Glutamatergic neuron (in vitro differentiated cells): ENCODE data around the gene MAMDC2. TPM values are rescaled to one million over a fixed set of nuclear protein-coding genes. Genes with fewer than 3 reads are reported as not detected.
"Not testable (repeated sequence)": the region's sequence is repeated elsewhere in the genome, so short reads cannot be mapped to it uniquely, and the experiment has no call there.

ENCODE experiments used
- DNase-seq: peaks from one replicate; pipeline ENCODE4 v3.0.0; 2022
- H3K27ac Mint-ChIP-seq: one replicate; pipeline ENCODE4 v1.8.0; 2020; ENCODE audit warnings: mild to moderate bottlenecking, mixed read lengths, inconsistent platforms; ENCODE audit not compliant: unreplicated experiment
- H3K27me3 Mint-ChIP-seq: one replicate; pipeline ENCODE4 v1.8.0; 2020; ENCODE audit warnings: mild to moderate bottlenecking, moderate library complexity, mixed read lengths, inconsistent platforms; ENCODE audit not compliant: unreplicated experiment
- H3K36me3 Mint-ChIP-seq: one replicate; pipeline ENCODE4 v1.8.0; 2020; ENCODE audit warnings: mild to moderate bottlenecking, mixed read lengths, inconsistent platforms; ENCODE audit not compliant: unreplicated experiment
- H3K4me1 Mint-ChIP-seq: one replicate; pipeline ENCODE4 v1.8.0; 2020; ENCODE audit warnings: mild to moderate bottlenecking, low read depth, mixed read lengths, inconsistent platforms; ENCODE audit not compliant: unreplicated experiment
- H3K4me3 Mint-ChIP-seq: one replicate; pipeline ENCODE4 v1.8.0; 2020; ENCODE audit warnings: mild to moderate bottlenecking, mixed read lengths, inconsistent platforms; ENCODE audit not compliant: unreplicated experiment
- H3K9me3 Mint-ChIP-seq: one replicate; pipeline ENCODE4 v1.8.0; 2020; ENCODE audit warnings: mild to moderate bottlenecking, moderate library complexity, mixed read lengths, inconsistent platforms; ENCODE audit not compliant: unreplicated experiment
- CTCF ChIP-seq: fragments of 200-600 bp; sonication (generic); IDR thresholded peaks from one replicate; pipeline ENCODE4 v1.5.0; 2021; ENCODE audit not compliant: partially characterized antibody, unreplicated experiment
- total RNA-seq: library from RNA; stranded (reverse); fragmentation: NEBNext Ultra II Directional; extraction: Animal tissue kit (Norgen Biotek cat#: 25700); gene quantifications from one replicate; pipeline ENCODE4 v1.2.1, GENCODE V29; 2021; ENCODE audit not compliant: unreplicated experiment

Gene MAMDC2
- total RNA-seq, 1 donor from 2014 or later: 0.22 TPM

- no peaks in the 10 kb centered on the region for H3K36me3 Mint-ChIP-seq
- H3K9me3 Mint-ChIP-seq: peaks cover 2% of the 10 kb centered on the region
- no peak overlapping the region for H3K27ac Mint-ChIP-seq
- H3K4me1 Mint-ChIP-seq: peaks cover 4% of the 10 kb centered on the region
- TF ChIP-seq CTCF: no peak
- no peak overlapping the region for H3K4me3 Mint-ChIP-seq
- peaks cover 1% of the 10 kb centered on the region for H3K27me3 Mint-ChIP-seq
- DNase-seq: no peak
These were observed 184.5 kb downstream of the MAMDC2 start for GRCh38 chr9:70228118-70228517.

GRCh38 chr9:70228611-70229010, 185.0 kb downstream of the MAMDC2 start:
- no peak overlapping the region for H3K4me3 Mint-ChIP-seq
- H3K36me3 Mint-ChIP-seq: peaks cover 2% of the 10 kb centered on the region
- H3K4me1 Mint-ChIP-seq: peaks cover 4% of the 10 kb centered on the region
- TF ChIP-seq CTCF: no peak
- H3K9me3 Mint-ChIP-seq: peaks cover 2% of the 10 kb centered on the region
- no peak for DNase-seq
- H3K27ac Mint-ChIP-seq: no peak overlapping the region
- peaks cover 1% of the 10 kb centered on the region for H3K27me3 Mint-ChIP-seq

GRCh38 chr9:70229026-70229425, 185.4 kb downstream of the MAMDC2 start:
- no peak for DNase-seq
- Mint-ChIP-seq H3K4me3 (no peak overlapping the region), H3K27me3 (peaks cover 6% of the 10 kb centered on the region), H3K36me3 (peaks cover 6% of the 10 kb centered on the region), H3K4me1 (peaks cover 4% of the 10 kb centered on the region), H3K27ac (no peak overlapping the region), H3K9me3 (peaks cover 2% of the 10 kb centered on the region)
- no peak for TF ChIP-seq CTCF

- no peak for DNase-seq
- peak; percentile 12 for TF ChIP-seq CTCF
- Mint-ChIP-seq H3K4me1 (peaks cover 4% of the 10 kb centered on the region), H3K9me3 (peaks cover 2% of the 10 kb centered on the region), H3K27ac (no peak overlapping the region), H3K4me3 (no peak overlapping the region), H3K27me3 (peaks cover 6% of the 10 kb centered on the region), H3K36me3 (peaks cover 7% of the 10 kb centered on the region)
These were observed 185.9 kb downstream of the MAMDC2 start for GRCh38 chr9:70229579-70229978.

GRCh38 chr9:70232476-70232875, 188.8 kb downstream of the MAMDC2 start:
- no peak for TF ChIP-seq CTCF
- H3K27me3 Mint-ChIP-seq: peaks cover 8% of the 10 kb centered on the region
- H3K4me3 Mint-ChIP-seq: no peak overlapping the region

GRCh38 chr9:70234208-70234607, 190.6 kb downstream of the MAMDC2 start:
- not testable (repeated sequence) for H3K27ac Mint-ChIP-seq

More at GRCh38 chr9:70232476-70232875, 188.8 kb downstream of the MAMDC2 start:
- Mint-ChIP-seq H3K4me1 (peaks cover 4% of the 10 kb centered on the region), H3K36me3 (peaks cover 7% of the 10 kb centered on the region), H3K9me3 (peaks cover 4% of the 10 kb centered on the region), H3K27ac (no peak overlapping the region)
- no peak for DNase-seq

GRCh38 chr9:70245952-70246351, 202.3 kb downstream of the MAMDC2 start:
- not testable (repeated sequence) for H3K4me3 Mint-ChIP-seq, H3K27ac Mint-ChIP-seq, DNase-seq, H3K27me3 Mint-ChIP-seq, H3K36me3 Mint-ChIP-seq, H3K9me3 Mint-ChIP-seq, H3K4me1 Mint-ChIP-seq

More at GRCh38 chr9:70234208-70234607, 190.6 kb downstream of the MAMDC2 start:
- not testable (repeated sequence) for H3K27me3 Mint-ChIP-seq, H3K4me3 Mint-ChIP-seq, DNase-seq, H3K36me3 Mint-ChIP-seq, H3K9me3 Mint-ChIP-seq, H3K4me1 Mint-ChIP-seq
